Immature natural killer cell (primary cell): ENCODE results near the gene TM7SF2. TPM values are rescaled to one million over a fixed set of nuclear protein-coding genes. Genes with fewer than 3 reads are reported as not detected.

Experiments
- DNase-seq, 3 donors: peaks; one replicate each; pipeline ENCODE4 v3.0.0; 2022; ENCODE audit warnings: mixed read lengths in 1 of 3
- H3K27ac Mint-ChIP-seq, 6 donors: one replicate each; pipeline ENCODE4 v1.8.0; 2020; ENCODE audit warnings: mixed read lengths in 6 of 6, mild to moderate bottlenecking in 5 of 6, inconsistent platforms in 4 of 6, moderate library complexity in 3 of 6
- H3K27me3 Mint-ChIP-seq, 3 donors: one replicate each; pipeline ENCODE4 v1.8.0; 2020 to 2021; ENCODE audit warnings: low read depth in 3 of 3, mild to moderate bottlenecking in 3 of 3, mixed read lengths in 3 of 3, moderate library complexity in 3 of 3, inconsistent platforms in 1 of 3
- H3K36me3 Mint-ChIP-seq, 3 donors: one replicate each; pipeline ENCODE4 v1.8.0; 2020; ENCODE audit warnings: mixed read lengths in 3 of 3, inconsistent platforms in 2 of 3, mild to moderate bottlenecking in 2 of 3
- H3K4me1 Mint-ChIP-seq, 2 donors: one replicate each; pipeline ENCODE4 v1.8.0; 2020; ENCODE audit warnings: inconsistent platforms in 2 of 2, mild to moderate bottlenecking in 2 of 2, mixed read lengths in 2 of 2, moderate library complexity in 1 of 2
- H3K4me3 Mint-ChIP-seq, 5 donors: one replicate each; pipeline ENCODE4 v1.8.0; 2020; ENCODE audit warnings: mild to moderate bottlenecking in 5 of 5, mixed read lengths in 5 of 5, inconsistent platforms in 3 of 5, moderate library complexity in 3 of 5
- H3K9me3 Mint-ChIP-seq, 6 donors: one replicate each; pipeline ENCODE4 v1.8.0; 2020; ENCODE audit warnings: mild to moderate bottlenecking in 6 of 6, mixed read lengths in 6 of 6, inconsistent platforms in 4 of 6, moderate library complexity in 3 of 6
- polyA plus RNA-seq, 3 donors: library from polyadenylated mRNA; unstranded; fragments of 300-500 nt; fragmentation: Illumina TruSeq; gene quantifications; one replicate each; pipeline ENCODE4 v1.2.3, GENCODE V29; 2021

TM7SF2 gene
- polyA plus RNA-seq, 3 donors from 2014 or later: 12.8 to 16.8 (median 15.4) TPM

- peaks cover 13 to 14% (median 13%) of the 10 kb centered on the region in 3 donors for H3K27me3 Mint-ChIP-seq
- H3K4me1 Mint-ChIP-seq: peaks cover 28 to 34% of the 10 kb centered on the region in 2 donors
- H3K9me3 Mint-ChIP-seq: no peaks in the 10 kb centered on the region
- DNase-seq: no peak
- peak overlapping the region; percentile 89 to 95 (median 93) for H3K4me3 Mint-ChIP-seq
- H3K27ac Mint-ChIP-seq: peak overlapping the region; percentile 94 to 98 (median 97)
- peaks cover 0 to 10% (median 5%) of the 10 kb centered on the region in 3 donors for H3K36me3 Mint-ChIP-seq
Measured at GRCh38 chr11:65083134-65083833, 28.4 kb upstream of the TM7SF2 start.

GRCh38 chr11:65083834-65084597 is 27.7 kb upstream of the TM7SF2 start, which contains the start of the genes CDCA5 and ZFPL1:
CDCA5 (minus strand) TSS chr11:65084040; CDS start chr11:65083978, 62 bp downstream.
ZFPL1 (plus strand) TSS chr11:65084222; CDS start chr11:65084699, 477 bp downstream.
- peaks cover 13 to 15% (median 13%) of the 10 kb centered on the region in 3 donors for H3K27me3 Mint-ChIP-seq

GRCh38 chr11:65084598-65085375 is 26.9 kb upstream of the TM7SF2 start:
- peaks cover 9 to 22% (median 10%) of the 10 kb centered on the region in 3 donors for H3K36me3 Mint-ChIP-seq
- H3K4me1 Mint-ChIP-seq: peaks cover 28 to 34% of the 10 kb centered on the region in 2 donors
- no peaks in the 10 kb centered on the region for H3K9me3 Mint-ChIP-seq
- H3K4me3 Mint-ChIP-seq: peak overlapping the region; percentile 89 to 95 (median 93)
- DNase-seq: no peak
- H3K27ac Mint-ChIP-seq: peak overlapping the region; percentile 94 to 98 (median 97)
- peaks cover 13 to 17% (median 14%) of the 10 kb centered on the region in 3 donors for H3K27me3 Mint-ChIP-seq

More at GRCh38 chr11:65083834-65084597, 27.7 kb upstream of the TM7SF2 start, which contains the start of the genes CDCA5 and ZFPL1:
- peaks cover 3 to 17% (median 10%) of the 10 kb centered on the region in 3 donors for H3K36me3 Mint-ChIP-seq
- peak within 1 kb of the TSS; percentile 89 to 95 (median 93) for H3K4me3 Mint-ChIP-seq
- no peaks in the 10 kb centered on the region for H3K9me3 Mint-ChIP-seq
- H3K4me1 Mint-ChIP-seq: peaks cover 28 to 34% of the 10 kb centered on the region in 2 donors
- DNase-seq: peak; percentile 96 to 97 (median 97)
- H3K27ac Mint-ChIP-seq: peak within 1 kb of the TSS; percentile 94 to 98 (median 97)

- Mint-ChIP-seq H3K27ac (peak overlapping the region; percentile 94 to 98 (median 97)), H3K36me3 (peaks cover 9 to 22% (median 10%) of the 10 kb centered on the region in 3 donors), H3K27me3 (peaks cover 13 to 17% (median 14%) of the 10 kb centered on the region in 3 donors), H3K4me1 (peaks cover 28 to 34% of the 10 kb centered on the region in 2 donors), H3K4me3 (peak overlapping the region; percentile 89 to 95 (median 93)), H3K9me3 (no peaks in the 10 kb centered on the region)
- no peak for DNase-seq
Measured at GRCh38 chr11:65085446-65085845, 26.2 kb upstream of the TM7SF2 start.

GRCh38 chr11:65086809-65087208 is 24.9 kb upstream of the TM7SF2 start:
- H3K4me3 Mint-ChIP-seq: no peak overlapping the region
- H3K9me3 Mint-ChIP-seq: no peaks in the 10 kb centered on the region
- H3K4me1 Mint-ChIP-seq: peaks cover 28 to 34% of the 10 kb centered on the region in 2 donors
- peaks cover 13 to 17% (median 14%) of the 10 kb centered on the region in 3 donors for H3K27me3 Mint-ChIP-seq
- no peak overlapping the region for H3K27ac Mint-ChIP-seq
- DNase-seq: no peak
- H3K36me3 Mint-ChIP-seq: peaks cover 9 to 22% (median 10%) of the 10 kb centered on the region in 3 donors

- no peak for DNase-seq
- Mint-ChIP-seq H3K36me3 (peaks cover 9 to 22% (median 10%) of the 10 kb centered on the region in 3 donors), H3K27ac (no peak overlapping the region), H3K9me3 (no peaks in the 10 kb centered on the region), H3K4me3 (no peak overlapping the region), H3K27me3 (peaks cover 13 to 17% (median 14%) of the 10 kb centered on the region in 3 donors), H3K4me1 (peaks cover 28 to 34% of the 10 kb centered on the region in 2 donors)
Measured at GRCh38 chr11:65087216-65087615, 24.5 kb upstream of the TM7SF2 start.

- no peaks in the 10 kb centered on the region for H3K9me3 Mint-ChIP-seq
- DNase-seq: no peak
- peaks cover 28 to 31% of the 10 kb centered on the region in 2 donors for H3K4me1 Mint-ChIP-seq
- H3K27ac Mint-ChIP-seq: no peak overlapping the region
- peaks cover 9 to 22% (median 10%) of the 10 kb centered on the region in 3 donors for H3K36me3 Mint-ChIP-seq
- H3K4me3 Mint-ChIP-seq: no peak overlapping the region
- peaks cover 13 to 17% (median 14%) of the 10 kb centered on the region in 3 donors for H3K27me3 Mint-ChIP-seq
Measured at GRCh38 chr11:65087827-65088226, 23.8 kb upstream of the TM7SF2 start.

GRCh38 chr11:65089621-65090020 is 22.1 kb upstream of the TM7SF2 start:
- Mint-ChIP-seq H3K9me3 (no peaks in the 10 kb centered on the region), H3K36me3 (peaks cover 9 to 22% (median 10%) of the 10 kb centered on the region in 3 donors), H3K4me1 (peaks cover 13 to 14% of the 10 kb centered on the region in 2 donors), H3K27ac (no peak overlapping the region), H3K27me3 (peaks cover 2 to 4% (median 2%) of the 10 kb centered on the region in 3 donors), H3K4me3 (no peak overlapping the region)
- no peak for DNase-seq

- no peak overlapping the region for H3K27ac Mint-ChIP-seq
- peaks cover 5 to 6% of the 10 kb centered on the region in 2 donors for H3K4me1 Mint-ChIP-seq
- no peak overlapping the region for H3K4me3 Mint-ChIP-seq
- DNase-seq: no peak
- H3K9me3 Mint-ChIP-seq: no peaks in the 10 kb centered on the region
- H3K27me3 Mint-ChIP-seq: peaks cover 0 to 4% (median 2%) of the 10 kb centered on the region in 3 donors
- H3K36me3 Mint-ChIP-seq: peaks cover 8 to 19% (median 9%) of the 10 kb centered on the region in 3 donors
Measured at GRCh38 chr11:65090628-65091027, 21.0 kb upstream of the TM7SF2 start.

- Mint-ChIP-seq H3K4me1 (peaks cover 18 to 27% of the 10 kb centered on the region in 2 donors), H3K4me3 (peak overlapping the region; percentile 91 to 96 (median 94)), H3K27me3 (peaks cover 0 to 9% (median 7%) of the 10 kb centered on the region in 3 donors), H3K9me3 (no peaks in the 10 kb centered on the region), H3K27ac (peak overlapping the region; percentile 83 to 96 (median 95)), H3K36me3 (no peaks in the 10 kb centered on the region)
- no peak for DNase-seq
Measured at GRCh38 chr11:65095427-65095826, 16.2 kb upstream of the TM7SF2 start.

GRCh38 chr11:65095974-65096806 is 15.5 kb upstream of the TM7SF2 start, which contains the start of gene VPS51:
VPS51 (plus strand) TSS chr11:65096214; CDS start chr11:65096251, 37 bp downstream.
- Mint-ChIP-seq H3K36me3 (no peaks in the 10 kb centered on the region), H3K27me3 (peaks cover 0 to 9% (median 7%) of the 10 kb centered on the region in 3 donors), H3K4me1 (peaks cover 18 to 27% of the 10 kb centered on the region in 2 donors), H3K4me3 (peak within 1 kb of the TSS; percentile 91 to 96 (median 94)), H3K9me3 (no peaks in the 10 kb centered on the region), H3K27ac (peak within 1 kb of the TSS; percentile 83 to 96 (median 95))
- DNase-seq: peak; percentile 82 to 86 (median 86)

- Mint-ChIP-seq H3K36me3 (no peaks in the 10 kb centered on the region), H3K4me1 (peaks cover 18 to 27% of the 10 kb centered on the region in 2 donors), H3K27ac (peak overlapping the region; percentile 83 to 96 (median 94)), H3K9me3 (no peaks in the 10 kb centered on the region), H3K4me3 (peak overlapping the region; percentile 91 to 96 (median 94)), H3K27me3 (peaks cover 0 to 9% (median 7%) of the 10 kb centered on the region in 3 donors)
- no peak for DNase-seq
Measured at GRCh38 chr11:65096926-65097325, 14.7 kb upstream of the TM7SF2 start.
